Cardiac fibroblast (primary cell): ENCODE data around the gene NKAIN2.

ENCODE experiments used
- DNase-seq, 2 donors: peaks; one replicate each; pipeline versions ENCODE4 v3.0.0 to v3.0.0-alpha.2; 2010; ENCODE audit warnings: low read depth in 2 of 2
- H3K4me3 ChIP-seq, 2 donors: replicated peaks in 1 of 2; 1 replicate in 1 of 2; 2 replicates in 1 of 2; pipeline ENCODE4 v1.5.1; 2011; ENCODE audit warnings: low read depth in 2 of 2, low read length in 2 of 2, mild to moderate bottlenecking in 2 of 2, moderate library complexity in 1 of 2
- CTCF ChIP-seq: IDR thresholded peaks from one replicate; pipeline ENCODE4 v1.5.1; 2011; ENCODE audit warnings: low read depth, mild to moderate bottlenecking, low read length, inconsistent platforms

NKAIN2 gene

GRCh38 chr6:124074606-124075005 lies 270.9 kb downstream of the NKAIN2 start:
- TF ChIP-seq CTCF = no peak
- no peak overlapping the region for H3K4me3 ChIP-seq
- DNase-seq = no peak

DNA sequence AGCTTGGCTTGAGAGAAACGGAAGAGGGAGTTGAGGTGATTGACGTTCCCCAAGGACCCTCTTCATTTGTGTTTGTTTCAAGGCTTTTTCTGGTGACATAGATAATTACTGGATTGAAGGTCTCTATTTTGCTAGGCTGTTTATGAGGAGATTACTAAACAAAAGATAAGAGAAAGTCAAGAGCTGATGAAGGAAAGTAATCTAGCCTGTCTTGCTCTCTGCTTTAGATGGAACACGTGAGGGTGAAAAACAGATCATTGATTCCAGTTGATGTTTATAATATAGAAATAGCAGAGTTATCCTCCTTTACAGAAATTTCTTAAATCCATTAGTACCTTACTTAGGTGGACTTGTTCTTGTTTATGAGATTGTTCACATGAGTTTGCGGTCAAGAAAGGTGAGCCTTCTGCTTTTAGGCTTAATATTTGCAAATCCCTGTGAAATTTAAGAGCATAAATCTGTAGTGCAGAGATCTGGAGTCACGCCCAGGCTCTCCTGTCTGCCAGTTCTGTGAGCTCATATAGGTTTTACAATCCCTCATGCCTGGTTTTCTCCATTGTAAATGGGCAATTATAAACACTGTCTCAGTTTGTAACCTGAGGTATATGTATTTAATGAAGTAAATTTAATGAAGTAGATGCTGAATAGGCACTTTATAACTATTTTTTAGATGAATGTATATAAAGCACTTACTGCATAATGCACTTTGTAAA lies 272.8 kb downstream of the NKAIN2 start:
- no peak for DNase-seq

DNA sequence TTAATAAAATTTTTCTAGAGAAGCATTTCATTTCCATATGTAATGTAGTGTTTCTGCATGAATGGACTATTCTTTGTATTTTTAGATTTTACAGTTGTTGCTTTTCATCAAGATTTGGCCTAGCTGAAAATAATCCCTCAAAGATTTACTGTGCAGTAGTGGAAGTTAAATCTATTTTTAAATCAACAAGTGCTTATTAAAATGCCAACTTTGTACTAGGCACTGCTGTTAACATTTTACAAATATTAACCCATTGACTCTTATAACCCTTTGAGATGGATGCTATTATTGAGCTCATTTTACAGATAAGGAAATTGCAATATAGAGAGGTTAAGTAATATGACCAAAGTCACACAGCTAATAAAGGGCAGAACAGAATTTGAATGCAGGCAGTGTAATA lies 274.5 kb downstream of the NKAIN2 start:
- no peak overlapping the region for H3K4me3 ChIP-seq
- DNase-seq = no peak
- TF ChIP-seq CTCF = no peak

More for the DNA sequence above, 272.8 kb downstream of the NKAIN2 start:
- no peak for TF ChIP-seq CTCF
- no peak overlapping the region for H3K4me3 ChIP-seq

DNA sequence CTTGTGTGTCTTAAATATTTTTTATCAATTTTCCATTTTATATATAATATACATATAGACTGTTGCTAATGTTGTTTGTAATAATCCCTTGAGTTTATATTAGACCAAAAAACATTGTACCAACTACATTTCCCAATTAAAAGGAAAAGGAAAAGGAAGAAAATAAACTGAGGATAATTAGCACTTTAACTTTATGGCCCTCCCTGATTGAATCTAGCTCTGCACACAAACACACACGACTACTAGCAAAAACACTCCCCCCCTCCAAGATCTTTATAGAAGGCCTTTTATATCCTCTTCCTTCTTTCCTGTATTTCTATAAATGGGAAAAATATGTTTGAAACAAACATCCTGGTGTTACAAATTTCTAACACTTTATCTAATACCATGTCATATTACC lies 276.8 kb downstream of the NKAIN2 start:
- no peak for TF ChIP-seq CTCF
- no peak overlapping the region for H3K4me3 ChIP-seq
- DNase-seq = no peak

GRCh38 chr6:124090491-124090890 lies 286.8 kb downstream of the NKAIN2 start:
- no peak for DNase-seq
- TF ChIP-seq CTCF = no peak
- H3K4me3 ChIP-seq = no peak overlapping the region

DNA sequence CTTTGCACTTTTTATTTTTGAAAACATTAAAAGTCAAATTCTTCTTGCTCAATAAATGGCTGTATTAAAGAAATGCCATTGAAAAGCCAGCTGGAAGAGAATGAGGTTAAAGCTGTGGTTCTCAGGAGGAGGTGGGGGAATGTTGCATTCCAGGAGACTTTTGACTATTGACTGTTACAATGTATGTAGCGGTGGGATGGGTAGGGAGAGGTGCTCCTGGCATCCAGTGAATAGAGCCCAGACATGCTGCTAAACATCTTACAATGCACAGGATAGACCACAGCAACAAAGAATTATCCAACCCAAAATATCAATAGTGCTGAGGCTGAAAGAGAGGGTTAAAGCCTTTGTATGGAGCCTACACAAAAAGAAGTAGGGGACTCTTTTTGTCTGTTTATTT lies 295.9 kb downstream of the NKAIN2 start:
- H3K4me3 ChIP-seq = no peak overlapping the region
- no peak for TF ChIP-seq CTCF
- DNase-seq = no peak

GRCh38 chr6:124110514-124110913 lies 306.8 kb downstream of the NKAIN2 start:
- no peak overlapping the region for H3K4me3 ChIP-seq
- DNase-seq = no peak
- TF ChIP-seq CTCF = no peak
